GM12874 (cell line): ENCODE measurements around the gene C10orf105.

ENCODE experiments used
- CTCF ChIP-seq: IDR thresholded peaks from 2 replicates; pipeline ENCODE4 v1.5.1; 2011; ENCODE audit warnings: low read depth, mild to moderate bottlenecking, control low read depth, low read length, moderate library complexity; ENCODE audit not compliant: insufficient read depth

C10orf105 gene

GRCh38 chr10:71684356-71685173 lies 35.0 kb downstream of the C10orf105 start:
- 0 out of 2 replicates have a peak, but pooled peaks have one; percentile 18 for TF ChIP-seq CTCF

GRCh38 chr10:71683301-71683700 lies 36.3 kb downstream of the C10orf105 start:
- no peak for TF ChIP-seq CTCF

- no peak for TF ChIP-seq CTCF
Observed at GRCh38 chr10:71681977-71682376, 37.6 kb downstream of the C10orf105 start.

- TF ChIP-seq CTCF = no peak
Observed at GRCh38 chr10:71679425-71679824, 40.2 kb downstream of the C10orf105 start.

GRCh38 chr10:71678057-71678805 lies 41.3 kb downstream of the C10orf105 start:
- no peak for TF ChIP-seq CTCF

GRCh38 chr10:71677261-71677660 lies 42.3 kb downstream of the C10orf105 start:
- TF ChIP-seq CTCF = no peak

GRCh38 chr10:71675295-71675970 lies 44.1 kb downstream of the C10orf105 start:
- no peak for TF ChIP-seq CTCF
